Hepatic stellate cell (primary cell): ENCODE data around the gene CYP2C18.
"Not testable (repeated sequence)": the region's sequence is repeated elsewhere in the genome, so short reads cannot be mapped to it uniquely, and the experiment has no call there.

Experiments
- DNase-seq: peaks from one replicate; pipeline ENCODE4 v3.0.0; 2011; ENCODE audit warnings: low spot score

The CYP2C18 gene

GRCh38 chr10:94747137-94747536 lies 63.6 kb downstream of the CYP2C18 start:
- DNase-seq: no peak

GRCh38 chr10:94747838-94748237 lies 64.3 kb downstream of the CYP2C18 start:
- no peak for DNase-seq

- no peak for DNase-seq
Measured at GRCh38 chr10:94757916-94758315, 74.4 kb downstream of the CYP2C18 start.

DNA sequence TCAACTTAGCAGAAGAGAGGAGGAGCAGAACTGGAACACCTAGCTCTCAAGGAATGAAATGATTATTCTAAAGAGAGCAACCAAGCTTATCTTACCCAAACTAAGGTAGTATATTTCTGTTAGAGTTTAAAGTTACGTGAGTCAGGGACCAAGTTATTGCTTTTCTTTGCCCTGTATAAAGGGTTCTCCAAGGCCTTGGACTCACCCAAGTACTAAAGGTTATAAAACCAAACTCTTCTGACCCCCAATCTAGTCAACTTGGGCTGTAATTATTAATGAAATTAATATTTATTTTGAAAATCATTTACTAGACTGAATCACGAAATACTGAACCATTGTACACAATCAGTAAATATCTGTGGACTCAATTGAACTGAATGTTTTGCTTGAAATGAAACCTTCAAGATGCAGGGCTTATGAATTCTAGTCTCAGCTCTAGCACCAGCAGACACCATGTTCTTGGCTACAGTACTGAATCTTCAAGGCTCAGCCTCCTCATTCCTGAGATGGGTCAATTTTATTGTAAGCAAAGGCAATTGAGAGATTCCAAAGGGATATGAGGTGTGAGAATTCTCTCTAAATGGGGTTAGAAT lies 77.2 kb downstream of the CYP2C18 start:
- DNase-seq: no peak

- no peak for DNase-seq
Measured at GRCh38 chr10:94762393-94762792, 78.9 kb downstream of the CYP2C18 start, which contains the start of gene CYP2C19. CYP2C19 (plus strand) TSS chr10:94762681; CDS start chr10:94762706, 25 bp downstream.

DNA sequence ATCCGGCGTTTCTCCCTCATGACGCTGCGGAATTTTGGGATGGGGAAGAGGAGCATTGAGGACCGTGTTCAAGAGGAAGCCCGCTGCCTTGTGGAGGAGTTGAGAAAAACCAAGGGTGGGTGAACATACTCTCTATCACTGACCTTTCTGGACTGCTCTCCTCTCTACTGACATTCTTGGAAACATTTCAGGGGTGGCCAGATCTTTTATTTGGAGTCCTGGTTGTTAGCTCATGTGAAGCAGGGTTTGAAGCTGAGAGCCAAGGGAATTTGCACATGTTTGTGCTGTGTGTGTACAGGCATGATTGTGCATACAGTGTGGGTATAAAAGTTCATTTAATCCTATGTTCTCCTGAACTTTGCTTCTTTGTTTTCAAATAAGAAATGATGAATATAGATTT lies 91.9 kb downstream of the CYP2C18 start:
- not testable (repeated sequence) for DNase-seq

- no peak for DNase-seq
Measured at GRCh38 chr10:94777886-94778458, 94.4 kb downstream of the CYP2C18 start.

DNA sequence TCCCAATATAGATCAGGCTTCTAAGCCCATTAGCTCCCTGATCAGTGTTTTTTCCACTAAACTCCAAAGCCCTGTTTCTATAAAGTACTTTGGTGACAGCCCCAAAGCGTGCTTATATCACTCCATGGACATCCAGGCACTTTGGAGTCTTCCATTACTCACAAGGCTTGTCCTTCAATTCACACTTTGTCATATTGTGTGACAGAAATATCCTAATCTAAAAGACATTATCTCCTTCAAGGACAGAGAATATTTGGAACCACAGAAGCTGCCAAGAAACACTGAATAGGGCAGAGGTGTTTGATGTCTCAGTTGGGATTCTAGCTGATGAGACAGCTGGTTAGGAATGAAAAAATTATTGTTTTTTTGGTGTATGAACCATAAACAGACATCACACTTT lies 97.3 kb downstream of the CYP2C18 start:
- DNase-seq: no peak

GRCh38 chr10:94784256-94784655 lies 100.7 kb downstream of the CYP2C18 start:
- no peak for DNase-seq

DNA sequence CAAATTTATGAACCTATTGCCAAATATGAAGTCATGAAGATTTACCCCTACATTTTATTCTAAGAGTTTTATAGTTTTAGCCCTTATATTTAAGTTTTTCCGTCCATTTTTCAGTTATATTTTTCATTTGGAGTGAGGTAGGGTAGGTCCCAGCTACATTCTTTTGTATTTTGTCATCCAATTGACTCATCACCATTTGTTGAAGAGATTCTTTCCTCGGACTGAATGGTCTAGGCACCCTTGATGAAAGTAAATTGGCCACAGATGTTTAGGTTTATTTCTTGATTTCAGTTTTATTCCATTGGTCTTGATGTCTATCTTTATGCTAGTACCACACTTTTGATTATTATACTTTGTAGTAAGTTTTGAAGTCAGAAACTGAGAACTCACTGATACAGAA lies 101.7 kb downstream of the CYP2C18 start:
- DNase-seq: no peak
